ENCODE data around the gene ACOT7. TPM values are rescaled to one million over a fixed set of nuclear protein-coding genes. Genes with fewer than 3 reads are reported as not detected.

Gene ACOT7
- total and polyA plus RNA-seq, 2 experiments from 2014 or later: 167 to 169 TPM

DNA sequence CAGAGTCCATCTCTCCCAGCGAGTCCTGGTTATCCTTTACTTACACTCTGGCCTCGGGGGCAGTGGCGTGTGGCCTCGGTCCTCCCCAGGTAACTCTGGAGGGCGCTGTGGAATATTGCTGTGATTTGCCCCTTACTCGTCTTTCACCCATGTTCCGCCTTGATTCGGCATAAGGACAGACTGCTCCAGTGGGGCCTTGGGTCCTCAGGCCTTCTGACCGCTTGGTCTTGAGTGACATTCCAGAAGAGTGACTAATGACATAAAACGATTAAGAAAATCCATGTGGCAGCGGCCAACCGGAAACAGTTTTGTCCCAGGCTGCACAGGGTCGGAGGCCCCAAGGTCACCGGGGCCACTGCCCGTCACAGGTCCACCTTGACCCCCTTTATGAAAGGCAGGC lies 168.8 kb downstream of the ACOT7 start:
- H3K9me3 Mint-ChIP-seq: no peaks in the 10 kb centered on the region
- peaks cover 11% of the 10 kb centered on the region for H3K79me2 ChIP-seq (replicated peaks; ENCODE audit: insufficient read depth)
- no peak overlapping the region for H3K27ac ChIP-seq (ENCODE audit: low read depth)
- no peak overlapping the region for H3K27ac Mint-ChIP-seq
- peaks cover 40% of the 10 kb centered on the region for H3K36me3 ChIP-seq (ENCODE audit: insufficient read depth)
- H3K27me3 ChIP-seq (ENCODE audit: insufficient read depth): no peaks in the 10 kb centered on the region
- H3K4me2 ChIP-seq: no peak overlapping the region
- peaks cover 38% of the 10 kb centered on the region for H4K20me1 ChIP-seq (replicated peaks; ENCODE audit: insufficient read depth)
- ATAC-seq: no peak
- peak; percentile 11 for DNase-seq (ENCODE audit: low spot score)
- no peak overlapping the region for H3K4me3 ChIP-seq
- TF ChIP-seq EZH2phosphoT487 (IDR thresholded peaks at IDR 0.05; ENCODE audit: unreplicated experiment): no peak
- no peak for TF ChIP-seq NANOG (IDR thresholded peaks at IDR 0.05; ENCODE audit: borderline replicate concordance)
- no peak for TF ChIP-seq EZH2 (IDR thresholded peaks at IDR 0.05; ENCODE audit: low read depth, unreplicated experiment)
- no peak for TF ChIP-seq STAT1 (IDR thresholded peaks at IDR 0.05; ENCODE audit: unreplicated experiment)
- TF ChIP-seq, protein P1, sequence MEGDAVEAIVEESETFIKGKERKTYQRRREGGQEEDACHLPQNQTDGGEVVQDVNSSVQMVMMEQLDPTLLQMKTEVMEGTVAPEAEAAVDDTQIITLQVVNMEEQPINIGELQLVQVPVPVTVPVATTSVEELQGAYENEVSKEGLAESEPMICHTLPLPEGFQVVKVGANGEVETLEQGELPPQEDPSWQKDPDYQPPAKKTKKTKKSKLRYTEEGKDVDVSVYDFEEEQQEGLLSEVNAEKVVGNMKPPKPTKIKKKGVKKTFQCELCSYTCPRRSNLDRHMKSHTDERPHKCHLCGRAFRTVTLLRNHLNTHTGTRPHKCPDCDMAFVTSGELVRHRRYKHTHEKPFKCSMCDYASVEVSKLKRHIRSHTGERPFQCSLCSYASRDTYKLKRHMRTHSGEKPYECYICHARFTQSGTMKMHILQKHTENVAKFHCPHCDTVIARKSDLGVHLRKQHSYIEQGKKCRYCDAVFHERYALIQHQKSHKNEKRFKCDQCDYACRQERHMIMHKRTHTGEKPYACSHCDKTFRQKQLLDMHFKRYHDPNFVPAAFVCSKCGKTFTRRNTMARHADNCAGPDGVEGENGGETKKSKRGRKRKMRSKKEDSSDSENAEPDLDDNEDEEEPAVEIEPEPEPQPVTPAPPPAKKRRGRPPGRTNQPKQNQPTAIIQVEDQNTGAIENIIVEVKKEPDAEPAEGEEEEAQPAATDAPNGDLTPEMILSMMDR (conservative IDR thresholded peaks at IDR 0.05; ENCODE audit: low read depth in 2 of 2): no peak; a peak in 1 of 4 replicates
- TF ChIP-seq, protein P2, sequence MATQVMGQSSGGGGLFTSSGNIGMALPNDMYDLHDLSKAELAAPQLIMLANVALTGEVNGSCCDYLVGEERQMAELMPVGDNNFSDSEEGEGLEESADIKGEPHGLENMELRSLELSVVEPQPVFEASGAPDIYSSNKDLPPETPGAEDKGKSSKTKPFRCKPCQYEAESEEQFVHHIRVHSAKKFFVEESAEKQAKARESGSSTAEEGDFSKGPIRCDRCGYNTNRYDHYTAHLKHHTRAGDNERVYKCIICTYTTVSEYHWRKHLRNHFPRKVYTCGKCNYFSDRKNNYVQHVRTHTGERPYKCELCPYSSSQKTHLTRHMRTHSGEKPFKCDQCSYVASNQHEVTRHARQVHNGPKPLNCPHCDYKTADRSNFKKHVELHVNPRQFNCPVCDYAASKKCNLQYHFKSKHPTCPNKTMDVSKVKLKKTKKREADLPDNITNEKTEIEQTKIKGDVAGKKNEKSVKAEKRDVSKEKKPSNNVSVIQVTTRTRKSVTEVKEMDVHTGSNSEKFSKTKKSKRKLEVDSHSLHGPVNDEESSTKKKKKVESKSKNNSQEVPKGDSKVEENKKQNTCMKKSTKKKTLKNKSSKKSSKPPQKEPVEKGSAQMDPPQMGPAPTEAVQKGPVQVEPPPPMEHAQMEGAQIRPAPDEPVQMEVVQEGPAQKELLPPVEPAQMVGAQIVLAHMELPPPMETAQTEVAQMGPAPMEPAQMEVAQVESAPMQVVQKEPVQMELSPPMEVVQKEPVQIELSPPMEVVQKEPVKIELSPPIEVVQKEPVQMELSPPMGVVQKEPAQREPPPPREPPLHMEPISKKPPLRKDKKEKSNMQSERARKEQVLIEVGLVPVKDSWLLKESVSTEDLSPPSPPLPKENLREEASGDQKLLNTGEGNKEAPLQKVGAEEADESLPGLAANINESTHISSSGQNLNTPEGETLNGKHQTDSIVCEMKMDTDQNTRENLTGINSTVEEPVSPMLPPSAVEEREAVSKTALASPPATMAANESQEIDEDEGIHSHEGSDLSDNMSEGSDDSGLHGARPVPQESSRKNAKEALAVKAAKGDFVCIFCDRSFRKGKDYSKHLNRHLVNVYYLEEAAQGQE (IDR thresholded peaks at IDR 0.05; ENCODE audit: unreplicated experiment): no peak
- no peak for TF ChIP-seq POLR2AphosphoS5 (IDR thresholded peaks at IDR 0.05; ENCODE audit: low read depth)
- TF ChIP-seq, protein P3, sequence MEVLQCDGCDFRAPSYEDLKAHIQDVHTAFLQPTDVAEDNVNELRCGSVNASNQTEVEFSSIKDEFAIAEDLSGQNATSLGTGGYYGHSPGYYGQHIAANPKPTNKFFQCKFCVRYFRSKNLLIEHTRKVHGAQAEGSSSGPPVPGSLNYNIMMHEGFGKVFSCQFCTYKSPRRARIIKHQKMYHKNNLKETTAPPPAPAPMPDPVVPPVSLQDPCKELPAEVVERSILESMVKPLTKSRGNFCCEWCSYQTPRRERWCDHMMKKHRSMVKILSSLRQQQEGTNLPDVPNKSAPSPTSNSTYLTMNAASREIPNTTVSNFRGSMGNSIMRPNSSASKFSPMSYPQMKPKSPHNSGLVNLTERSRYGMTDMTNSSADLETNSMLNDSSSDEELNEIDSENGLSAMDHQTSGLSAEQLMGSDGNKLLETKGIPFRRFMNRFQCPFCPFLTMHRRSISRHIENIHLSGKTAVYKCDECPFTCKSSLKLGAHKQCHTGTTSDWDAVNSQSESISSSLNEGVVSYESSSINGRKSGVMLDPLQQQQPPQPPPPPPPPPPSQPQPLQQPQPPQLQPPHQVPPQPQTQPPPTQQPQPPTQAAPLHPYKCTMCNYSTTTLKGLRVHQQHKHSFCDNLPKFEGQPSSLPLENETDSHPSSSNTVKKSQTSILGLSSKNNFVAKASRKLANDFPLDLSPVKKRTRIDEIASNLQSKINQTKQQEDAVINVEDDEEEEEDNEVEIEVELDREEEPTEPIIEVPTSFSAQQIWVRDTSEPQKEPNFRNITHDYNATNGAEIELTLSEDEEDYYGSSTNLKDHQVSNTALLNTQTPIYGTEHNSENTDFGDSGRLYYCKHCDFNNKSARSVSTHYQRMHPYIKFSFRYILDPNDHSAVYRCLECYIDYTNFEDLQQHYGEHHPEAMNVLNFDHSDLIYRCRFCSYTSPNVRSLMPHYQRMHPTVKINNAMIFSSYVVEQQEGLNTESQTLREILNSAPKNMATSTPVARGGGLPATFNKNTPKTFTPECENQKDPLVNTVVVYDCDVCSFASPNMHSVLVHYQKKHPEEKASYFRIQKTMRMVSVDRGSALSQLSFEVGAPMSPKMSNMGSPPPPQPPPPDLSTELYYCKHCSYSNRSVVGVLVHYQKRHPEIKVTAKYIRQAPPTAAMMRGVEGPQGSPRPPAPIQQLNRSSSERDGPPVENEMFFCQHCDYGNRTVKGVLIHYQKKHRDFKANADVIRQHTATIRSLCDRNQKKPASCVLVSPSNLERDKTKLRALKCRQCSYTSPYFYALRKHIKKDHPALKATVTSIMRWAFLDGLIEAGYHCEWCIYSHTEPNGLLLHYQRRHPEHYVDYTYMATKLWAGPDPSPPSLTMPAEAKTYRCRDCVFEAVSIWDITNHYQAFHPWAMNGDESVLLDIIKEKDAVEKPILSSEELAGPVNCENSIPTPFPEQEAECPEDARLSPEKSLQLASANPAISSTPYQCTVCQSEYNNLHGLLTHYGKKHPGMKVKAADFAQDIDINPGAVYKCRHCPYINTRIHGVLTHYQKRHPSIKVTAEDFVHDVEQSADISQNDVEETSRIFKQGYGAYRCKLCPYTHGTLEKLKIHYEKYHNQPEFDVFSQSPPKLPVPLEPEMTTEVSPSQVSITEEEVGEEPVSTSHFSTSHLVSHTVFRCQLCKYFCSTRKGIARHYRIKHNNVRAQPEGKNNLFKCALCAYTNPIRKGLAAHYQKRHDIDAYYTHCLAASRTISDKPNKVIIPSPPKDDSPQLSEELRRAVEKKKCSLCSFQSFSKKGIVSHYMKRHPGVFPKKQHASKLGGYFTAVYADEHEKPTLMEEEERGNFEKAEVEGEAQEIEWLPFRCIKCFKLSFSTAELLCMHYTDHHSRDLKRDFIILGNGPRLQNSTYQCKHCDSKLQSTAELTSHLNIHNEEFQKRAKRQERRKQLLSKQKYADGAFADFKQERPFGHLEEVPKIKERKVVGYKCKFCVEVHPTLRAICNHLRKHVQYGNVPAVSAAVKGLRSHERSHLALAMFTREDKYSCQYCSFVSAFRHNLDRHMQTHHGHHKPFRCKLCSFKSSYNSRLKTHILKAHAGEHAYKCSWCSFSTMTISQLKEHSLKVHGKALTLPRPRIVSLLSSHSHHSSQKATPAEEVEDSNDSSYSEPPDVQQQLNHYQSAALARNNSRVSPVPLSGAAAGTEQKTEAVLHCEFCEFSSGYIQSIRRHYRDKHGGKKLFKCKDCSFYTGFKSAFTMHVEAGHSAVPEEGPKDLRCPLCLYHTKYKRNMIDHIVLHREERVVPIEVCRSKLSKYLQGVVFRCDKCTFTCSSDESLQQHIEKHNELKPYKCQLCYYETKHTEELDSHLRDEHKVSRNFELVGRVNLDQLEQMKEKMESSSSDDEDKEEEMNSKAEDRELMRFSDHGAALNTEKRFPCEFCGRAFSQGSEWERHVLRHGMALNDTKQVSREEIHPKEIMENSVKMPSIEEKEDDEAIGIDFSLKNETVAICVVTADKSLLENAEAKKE (CRISPR knock-in tag; IDR thresholded peaks at IDR 0.05): no peak
- TF ChIP-seq JUNB (IDR thresholded peaks at IDR 0.05; ENCODE audit: unreplicated experiment): no peak
- no peak for TF ChIP-seq ZNF114 (CRISPR knock-in tag; IDR thresholded peaks at IDR 0.05)
- TF ChIP-seq, protein P4, sequence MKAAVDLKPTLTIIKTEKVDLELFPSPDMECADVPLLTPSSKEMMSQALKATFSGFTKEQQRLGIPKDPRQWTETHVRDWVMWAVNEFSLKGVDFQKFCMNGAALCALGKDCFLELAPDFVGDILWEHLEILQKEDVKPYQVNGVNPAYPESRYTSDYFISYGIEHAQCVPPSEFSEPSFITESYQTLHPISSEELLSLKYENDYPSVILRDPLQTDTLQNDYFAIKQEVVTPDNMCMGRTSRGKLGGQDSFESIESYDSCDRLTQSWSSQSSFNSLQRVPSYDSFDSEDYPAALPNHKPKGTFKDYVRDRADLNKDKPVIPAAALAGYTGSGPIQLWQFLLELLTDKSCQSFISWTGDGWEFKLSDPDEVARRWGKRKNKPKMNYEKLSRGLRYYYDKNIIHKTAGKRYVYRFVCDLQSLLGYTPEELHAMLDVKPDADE (IDR thresholded peaks at IDR 0.05): no peak
- TF ChIP-seq ZNF331 (CRISPR knock-in tag; IDR thresholded peaks at IDR 0.05; ENCODE audit: low read depth): no peak
- no peak for TF ChIP-seq CREB1 (CRISPR knock-in tag; IDR thresholded peaks at IDR 0.05; ENCODE audit: low read depth)
- no peak overlapping the region for H3K4me3 Mint-ChIP-seq
- H3K27me3 Mint-ChIP-seq (ENCODE audit: insufficient read depth, low read depth, poor library complexity): peaks cover 16% of the 10 kb centered on the region
- no peaks in the 10 kb centered on the region; the same call in 2 of the 3 replicates for H3K4me1 Mint-ChIP-seq
- H3K9me2 ChIP-seq (ENCODE audit: insufficient read depth): no peaks in the 10 kb centered on the region
- no peak overlapping the region for H2AFZ ChIP-seq
- peaks cover 75% of the 10 kb centered on the region for H3K36me3 Mint-ChIP-seq (ENCODE audit: low read depth)
- no peaks in the 10 kb centered on the region for H3K4me1 ChIP-seq (ENCODE audit: insufficient read depth)
- peaks cover 12% of the 10 kb centered on the region; the same call in 1 of the 2 replicates for H3F3A ChIP-seq (replicated peaks; ENCODE audit: low read depth)

Data from GM23338 (cell line).